ENCODE data around the gene RTP3.
A peak's percentile ranks its signal among the peaks of the same experiment; 100 is the strongest.

RTP3 gene

DNA sequence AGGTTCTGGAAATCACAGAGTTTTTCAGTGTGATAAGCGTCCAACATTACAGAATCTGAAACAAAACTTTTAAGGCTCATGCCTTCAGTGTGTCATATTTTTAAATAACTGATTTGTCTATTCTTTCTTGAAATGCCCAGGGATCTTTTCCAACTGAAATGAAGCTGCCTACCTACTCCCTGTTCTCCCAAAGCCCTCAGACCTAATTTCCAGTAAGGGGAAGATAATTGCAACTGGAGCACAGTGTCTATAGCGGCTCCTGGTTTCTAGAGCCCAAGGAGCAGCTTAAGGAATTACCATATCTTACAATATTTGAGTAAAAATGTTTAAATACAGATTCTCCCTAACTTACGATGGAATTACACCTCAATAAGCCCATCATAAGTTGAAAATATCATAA lies 35.3 kb downstream of the RTP3 start:
- no peaks in the 10 kb centered on the region for H4K20me1 ChIP-seq (ENCODE audit: insufficient read depth, low read length)
- H3K9me2 ChIP-seq (replicated peaks; ENCODE audit: insufficient read depth, low read length): no peaks in the 10 kb centered on the region
- H2AFZ ChIP-seq (ENCODE audit: low read length): peak overlapping the region; percentile 36; the same call in 1 of the 2 replicates
- peaks cover 30% of the 10 kb centered on the region for H3K4me1 ChIP-seq (ENCODE audit: low read length)
- H3K27me3 ChIP-seq (replicated peaks; ENCODE audit: insufficient read depth, low read length): no peaks in the 10 kb centered on the region
- no peaks in the 10 kb centered on the region for H3K79me2 ChIP-seq (ENCODE audit: low read length)
- no peaks in the 10 kb centered on the region for H3K36me3 ChIP-seq (replicated peaks; ENCODE audit: insufficient read depth, low read length)
- no peak overlapping the region for H3K9ac ChIP-seq (ENCODE audit: low read length)
- H3F3A ChIP-seq (ENCODE audit: insufficient read depth, low read length): peaks cover 10% of the 10 kb centered on the region
- no peak overlapping the region for H3K4me3 ChIP-seq (ENCODE audit: low read length)
- no peak for TF ChIP-seq CTCF (IDR thresholded peaks at IDR 0.05; ENCODE audit: low read length)
- no peak for TF ChIP-seq EZH2 (optimal IDR thresholded peaks at IDR 0.05; ENCODE audit: low read depth, low read length)
- no peak for TF ChIP-seq EZH2phosphoT487 (IDR thresholded peaks at IDR 0.05; ENCODE audit: low read length)
- H3K4me2 ChIP-seq (ENCODE audit: low read depth, low read length): peak overlapping the region; percentile 39
- no peak for DNase-seq
- no peaks in the 10 kb centered on the region for H3K9me3 ChIP-seq (replicated peaks; ENCODE audit: insufficient read depth, low read length)
- H3K27ac ChIP-seq (ENCODE audit: low read length): peak overlapping the region; percentile 22; the same call in 1 of the 2 replicates

GRCh38 chr3:46535746-46536145 lies 38.0 kb downstream of the RTP3 start:
- H3K4me1 ChIP-seq (ENCODE audit: low read length): peaks cover 46% of the 10 kb centered on the region
- no peaks in the 10 kb centered on the region for H3K9me2 ChIP-seq (replicated peaks; ENCODE audit: insufficient read depth, low read length)
- H3K4me3 ChIP-seq (ENCODE audit: low read length): no peak overlapping the region
- no peak overlapping the region for H3K9ac ChIP-seq (ENCODE audit: low read length)
- DNase-seq: no peak
- no peak overlapping the region for H2AFZ ChIP-seq (ENCODE audit: low read length)
- H3K4me2 ChIP-seq (ENCODE audit: low read depth, low read length): no peak overlapping the region
- no peaks in the 10 kb centered on the region for H4K20me1 ChIP-seq (ENCODE audit: insufficient read depth, low read length)
- H3K79me2 ChIP-seq (ENCODE audit: low read length): no peaks in the 10 kb centered on the region
- H3K9me3 ChIP-seq (replicated peaks; ENCODE audit: insufficient read depth, low read length): no peaks in the 10 kb centered on the region
- TF ChIP-seq EZH2phosphoT487 (IDR thresholded peaks at IDR 0.05; ENCODE audit: low read length) (no peak), CTCF (IDR thresholded peaks at IDR 0.05; ENCODE audit: low read length) (no peak), EZH2 (optimal IDR thresholded peaks at IDR 0.05; ENCODE audit: low read depth, low read length) (no peak)
- peaks cover 31% of the 10 kb centered on the region for H3F3A ChIP-seq (ENCODE audit: insufficient read depth, low read length)
- H3K27me3 ChIP-seq (replicated peaks; ENCODE audit: insufficient read depth, low read length): no peaks in the 10 kb centered on the region
- no peak overlapping the region for H3K27ac ChIP-seq (ENCODE audit: low read length)
- no peaks in the 10 kb centered on the region for H3K36me3 ChIP-seq (replicated peaks; ENCODE audit: insufficient read depth, low read length)

DNA sequence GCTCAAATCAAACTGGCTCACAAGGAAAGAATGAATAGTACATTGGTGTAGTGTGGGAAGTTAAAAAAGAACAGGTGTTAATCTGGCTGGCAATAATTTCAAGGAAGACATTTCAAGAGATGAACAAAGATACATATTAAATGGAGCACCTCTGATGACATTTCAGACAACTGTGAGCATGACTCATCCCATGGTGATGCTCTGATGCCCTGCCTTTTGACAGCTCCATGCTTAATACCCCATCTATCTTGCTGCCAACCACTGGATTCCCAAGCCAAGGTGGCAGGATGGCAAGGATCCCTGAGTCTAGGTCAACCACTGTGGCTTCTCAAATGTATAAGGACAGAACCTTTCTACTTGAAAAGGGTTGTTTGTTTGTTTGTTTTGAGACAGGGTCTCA lies 39.0 kb downstream of the RTP3 start:
- no peaks in the 10 kb centered on the region for H3K27me3 ChIP-seq (replicated peaks; ENCODE audit: insufficient read depth, low read length)
- no peak overlapping the region for H3K4me2 ChIP-seq (ENCODE audit: low read depth, low read length)
- no peak overlapping the region for H2AFZ ChIP-seq (ENCODE audit: low read length)
- no peaks in the 10 kb centered on the region for H3K9me3 ChIP-seq (replicated peaks; ENCODE audit: insufficient read depth, low read length)
- H3K9ac ChIP-seq (ENCODE audit: low read length): no peak overlapping the region
- no peak for DNase-seq
- H3K9me2 ChIP-seq (replicated peaks; ENCODE audit: insufficient read depth, low read length): no peaks in the 10 kb centered on the region
- H4K20me1 ChIP-seq (ENCODE audit: insufficient read depth, low read length): no peaks in the 10 kb centered on the region
- no peak for TF ChIP-seq EZH2phosphoT487 (IDR thresholded peaks at IDR 0.05; ENCODE audit: low read length)
- TF ChIP-seq CTCF (IDR thresholded peaks at IDR 0.05; ENCODE audit: low read length): no peak
- no peak for TF ChIP-seq EZH2 (optimal IDR thresholded peaks at IDR 0.05; ENCODE audit: low read depth, low read length)
- H3K4me1 ChIP-seq (ENCODE audit: low read length): peaks cover 51% of the 10 kb centered on the region
- no peaks in the 10 kb centered on the region for H3K36me3 ChIP-seq (replicated peaks; ENCODE audit: insufficient read depth, low read length)
- H3K4me3 ChIP-seq (ENCODE audit: low read length): no peak overlapping the region
- peak overlapping the region; percentile 98; the same call in 1 of the 2 replicates for H3K27ac ChIP-seq (ENCODE audit: low read length)
- peaks cover 31% of the 10 kb centered on the region for H3F3A ChIP-seq (ENCODE audit: insufficient read depth, low read length)
- no peaks in the 10 kb centered on the region for H3K79me2 ChIP-seq (ENCODE audit: low read length)

All from MM.1S (cell line).